ACC112 (cell line): ENCODE measurements around the gene ADGRG1.

Experiments used
- H2AFZ ChIP-seq: fragments of 200-600 bp; sonication (generic); one replicate; pipeline ENCODE4 v1.6.0; 2017; ENCODE audit warnings: antibody characterized with exemption, low read length; ENCODE audit not compliant: unreplicated experiment
- H3K27ac ChIP-seq: fragments of 200-600 bp; sonication (generic); 2 replicates; pipeline ENCODE4 v1.5.1; 2014; ENCODE audit warnings: low read depth, mild to moderate bottlenecking, antibody characterized with exemption, low read length, moderate library complexity
- H3K27me3 ChIP-seq: fragments of 200-600 bp; sonication (generic); 2 replicates; pipeline ENCODE4 v1.6.1; 2014; ENCODE audit warnings: mild to moderate bottlenecking, antibody characterized with exemption, low read length, moderate library complexity, mixed read lengths; ENCODE audit not compliant: insufficient read depth
- H3K36me3 ChIP-seq: fragments of 200-600 bp; sonication (generic); 2 replicates; pipeline ENCODE4 v1.6.1; 2016; ENCODE audit warnings: mild to moderate bottlenecking, antibody characterized with exemption, low read length, moderate library complexity, mixed read lengths; ENCODE audit not compliant: insufficient read depth
- H3K4me1 ChIP-seq: fragments of 200-600 bp; sonication (generic); one replicate; pipeline ENCODE4 v1.6.1; 2016; ENCODE audit warnings: low read length, mixed read lengths; ENCODE audit not compliant: insufficient read depth, unreplicated experiment, control insufficient read depth
- H3K4me3 ChIP-seq: fragments of 200-600 bp; sonication (generic); 2 replicates; pipeline ENCODE4 v1.5.1; 2014; ENCODE audit warnings: mild to moderate bottlenecking, low read depth, low read length
- H3K79me2 ChIP-seq: fragments of 200-600 bp; sonication (generic); one replicate; pipeline ENCODE4 v1.6.0; 2016; ENCODE audit warnings: low read length; ENCODE audit not compliant: control insufficient read depth, unreplicated experiment, insufficient read depth

ADGRG1 gene

DNA sequence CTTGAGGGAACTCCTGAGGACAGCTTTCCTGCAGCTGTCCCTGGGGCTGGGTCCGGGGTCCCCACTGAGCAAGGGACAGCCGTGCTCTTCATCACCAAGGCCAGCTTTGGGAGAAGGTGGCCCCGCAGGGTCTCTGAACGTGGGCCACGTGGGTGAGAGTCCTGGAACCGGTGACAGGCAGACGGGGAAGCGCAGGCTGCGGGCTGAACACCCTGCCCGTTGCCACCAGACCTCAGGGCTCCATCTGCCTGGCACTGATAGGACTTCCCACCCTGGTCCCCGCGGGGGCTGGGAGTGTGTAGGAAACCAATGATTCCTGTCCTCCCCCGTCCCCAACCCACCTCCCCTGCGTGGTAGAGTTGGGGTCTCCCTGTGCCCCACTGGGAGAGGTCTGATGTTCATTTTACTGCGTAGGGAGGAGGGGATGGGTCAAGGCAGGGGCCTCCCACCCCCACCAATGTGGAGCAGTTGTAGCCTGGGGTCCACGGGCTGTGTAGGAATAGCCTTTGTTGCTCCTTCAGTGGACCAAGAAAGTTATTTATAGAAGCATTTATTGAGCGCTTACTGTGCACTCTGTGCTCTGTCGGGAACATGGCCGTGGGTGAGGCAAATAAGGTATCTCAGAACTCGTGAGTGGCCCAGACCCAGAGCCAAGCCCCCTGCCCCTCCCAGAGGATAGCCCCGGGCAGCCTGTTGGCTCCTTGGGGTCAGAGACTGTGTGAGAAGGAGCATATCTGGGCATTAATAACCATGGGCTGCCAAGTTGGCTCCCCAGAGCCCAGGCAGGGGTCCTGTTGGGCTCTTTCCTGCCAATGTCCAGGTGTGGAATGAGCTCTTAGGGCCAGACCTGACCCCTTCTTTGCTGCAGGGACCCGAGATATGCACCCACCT is 1.3 kb downstream of the ADGRG1 start:
- H3K4me3 ChIP-seq: peak overlapping the region; percentile 72; the same call in 1 of the 2 replicates
- no peaks in the 10 kb centered on the region for H3K27me3 ChIP-seq
- H3K36me3 ChIP-seq: no peaks in the 10 kb centered on the region

DNA sequence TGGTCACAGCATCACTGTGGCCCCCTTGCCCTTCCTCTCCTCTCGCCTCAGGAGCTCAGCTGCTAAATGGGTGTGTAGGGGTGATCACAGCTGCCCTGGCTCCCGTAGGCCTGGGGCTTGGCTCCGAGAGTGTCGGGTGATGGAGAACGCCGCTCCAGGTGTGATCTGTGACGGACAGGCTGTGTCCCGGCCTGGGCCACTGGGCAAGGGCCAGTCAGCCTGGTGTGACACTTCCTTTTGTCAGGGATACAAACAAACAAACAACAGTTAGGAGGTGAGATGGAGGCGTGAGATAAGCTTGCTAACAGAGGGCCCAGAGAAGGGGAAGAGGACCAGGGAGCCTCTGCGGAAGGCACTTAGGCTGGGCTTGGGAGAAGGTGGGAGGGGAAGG is 2.0 kb downstream of the ADGRG1 start:
- no peak overlapping the region for H3K4me3 ChIP-seq
- H3K27me3 ChIP-seq: no peaks in the 10 kb centered on the region

More for the DNA sequence above, 1.3 kb downstream of the ADGRG1 start:
- Histone ChIP-seq H3K79me2 (no peaks in the 10 kb centered on the region), H3K27ac (no peak overlapping the region), H2AFZ (no peak overlapping the region), H3K4me1 (peaks cover 67% of the 10 kb centered on the region)

DNA sequence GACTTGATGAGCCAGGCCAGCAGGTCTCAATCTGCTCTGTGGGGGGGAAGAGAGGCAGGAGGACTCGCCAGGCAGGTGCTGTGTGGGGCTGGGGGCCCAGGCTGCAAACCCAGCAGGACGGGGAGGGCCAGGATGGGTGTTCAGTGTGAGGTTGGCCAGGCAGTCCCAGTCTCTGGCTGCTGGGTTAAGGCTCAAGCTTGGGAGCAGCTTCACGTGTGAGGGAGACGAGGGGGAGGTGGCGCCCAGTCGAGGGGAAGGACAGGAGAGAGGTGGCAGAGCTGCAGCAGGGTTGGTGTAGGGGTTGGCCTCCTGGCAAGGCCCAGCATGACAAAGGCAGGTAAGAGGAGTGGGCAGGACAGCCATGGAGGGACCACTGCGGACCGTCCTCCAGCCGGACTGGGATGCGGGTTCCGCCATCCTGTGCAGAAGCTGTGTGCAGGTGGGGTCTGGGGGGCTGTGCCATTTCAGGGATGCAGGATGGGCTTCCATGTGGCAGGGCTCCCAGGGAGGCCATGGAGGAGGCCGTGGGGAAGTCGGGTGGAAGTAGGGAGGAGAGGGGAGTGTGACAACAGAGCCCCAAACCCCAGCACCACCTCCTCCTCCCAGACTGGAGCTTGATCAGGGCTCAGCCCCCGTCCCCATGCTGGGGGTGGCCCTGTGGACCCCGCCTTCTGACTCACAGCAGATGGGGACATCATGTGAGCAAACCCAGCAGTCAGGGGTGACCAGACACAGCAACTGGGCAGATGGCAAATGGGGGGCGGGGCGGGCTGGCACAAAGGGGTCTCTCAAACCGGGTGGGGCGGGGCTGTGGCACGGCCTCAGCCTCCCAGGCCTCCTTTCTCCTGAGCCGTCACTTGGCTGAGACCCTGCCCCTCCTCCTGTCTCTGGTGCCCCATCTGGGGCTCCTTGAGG is 2.8 kb downstream of the ADGRG1 start:
- Histone ChIP-seq H3K27ac (no peak overlapping the region), H3K36me3 (no peaks in the 10 kb centered on the region), H3K27me3 (no peaks in the 10 kb centered on the region), H3K4me1 (peaks cover 67% of the 10 kb centered on the region), H2AFZ (no peak overlapping the region), H3K79me2 (no peaks in the 10 kb centered on the region), H3K4me3 (no peak overlapping the region)

More for the DNA sequence above, 2.0 kb downstream of the ADGRG1 start:
- Histone ChIP-seq H3K27ac (no peak overlapping the region), H2AFZ (no peak overlapping the region), H3K4me1 (peaks cover 67% of the 10 kb centered on the region), H3K36me3 (no peaks in the 10 kb centered on the region), H3K79me2 (no peaks in the 10 kb centered on the region)

DNA sequence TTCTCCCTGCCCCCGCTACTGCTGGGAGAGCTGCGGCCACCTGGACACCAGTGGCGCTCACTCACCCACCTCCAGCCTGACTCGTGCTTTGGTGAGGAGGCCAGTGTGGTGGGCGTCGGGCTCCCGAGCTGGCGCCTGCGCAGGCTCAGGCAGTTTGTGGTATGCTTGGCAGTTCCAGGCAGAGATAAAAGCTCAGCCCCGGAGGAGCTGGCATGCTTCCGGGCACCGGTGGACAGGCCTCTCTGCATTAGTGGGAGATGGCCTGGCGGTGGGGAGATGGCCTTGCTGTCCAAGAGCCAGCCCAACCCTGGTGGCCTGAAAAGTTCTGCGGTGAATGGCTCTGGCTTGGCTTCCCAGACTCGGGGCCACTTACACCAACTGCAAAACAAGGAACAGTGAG is 4.1 kb downstream of the ADGRG1 start:
- Histone ChIP-seq H3K27ac (no peak overlapping the region), H3K79me2 (no peaks in the 10 kb centered on the region), H2AFZ (no peak overlapping the region), H3K4me1 (peaks cover 72% of the 10 kb centered on the region), H3K4me3 (no peak overlapping the region), H3K27me3 (no peaks in the 10 kb centered on the region), H3K36me3 (no peaks in the 10 kb centered on the region)

DNA sequence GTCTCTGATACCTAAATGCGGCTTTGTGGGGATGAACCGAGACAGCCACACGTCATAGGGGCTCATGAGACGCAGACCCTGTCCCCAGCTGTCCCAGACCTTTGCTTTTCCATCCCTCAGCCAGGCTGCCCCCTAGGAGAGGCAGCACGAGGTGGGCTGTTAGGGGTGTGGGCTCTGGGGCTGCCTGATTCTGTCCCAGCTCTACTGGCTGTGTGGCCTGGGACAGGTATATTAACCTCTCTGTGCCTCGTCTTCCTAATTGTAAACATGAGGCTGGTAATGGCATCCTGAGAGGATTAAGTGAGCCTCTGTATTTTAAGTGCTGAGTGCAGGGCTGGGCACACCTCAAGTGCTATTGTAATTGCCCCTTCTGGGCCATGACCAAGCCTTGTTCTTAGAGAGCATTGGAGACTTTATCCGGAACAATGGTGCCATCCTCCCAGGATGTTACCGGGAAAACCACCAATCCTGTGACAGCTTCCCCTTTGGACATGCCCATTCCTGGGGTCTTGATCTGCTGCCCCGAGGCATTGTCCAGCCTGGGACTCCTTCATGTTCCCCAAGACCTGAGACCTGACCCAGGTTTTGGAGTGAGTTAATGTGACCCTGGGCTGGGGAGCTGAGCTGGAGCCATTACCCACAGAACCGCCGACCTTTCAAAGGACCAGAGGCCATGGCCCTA is 5.1 kb downstream of the ADGRG1 start:
- Histone ChIP-seq H3K4me3 (no peak overlapping the region), H3K27me3 (no peaks in the 10 kb centered on the region), H3K79me2 (no peaks in the 10 kb centered on the region), H3K27ac (no peak overlapping the region), H2AFZ (no peak overlapping the region), H3K4me1 (peaks cover 68% of the 10 kb centered on the region), H3K36me3 (no peaks in the 10 kb centered on the region)

DNA sequence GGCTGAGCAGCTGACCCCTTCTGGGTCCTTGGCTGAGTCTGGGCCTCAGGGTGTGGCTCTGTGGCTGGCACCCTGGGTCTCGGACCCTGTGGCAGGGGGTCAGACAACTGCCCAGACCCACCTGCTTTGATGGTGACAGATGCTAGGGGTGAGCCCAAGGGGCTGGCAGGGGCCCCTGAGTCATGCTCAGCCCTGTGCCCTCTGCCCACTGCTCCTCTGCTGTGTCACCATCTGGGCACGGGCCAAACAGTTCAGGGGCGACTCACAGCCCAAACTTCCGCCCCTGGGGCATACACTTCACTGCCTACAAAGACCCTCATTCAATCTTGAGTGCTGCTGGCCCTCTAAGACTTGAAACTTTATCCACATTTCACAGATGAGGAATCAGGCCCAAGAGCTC is 5.7 kb downstream of the ADGRG1 start:
- no peaks in the 10 kb centered on the region for H3K79me2 ChIP-seq
- no peak overlapping the region for H2AFZ ChIP-seq
- no peaks in the 10 kb centered on the region for H3K36me3 ChIP-seq
- no peak overlapping the region for H3K4me3 ChIP-seq
- no peak overlapping the region for H3K27ac ChIP-seq
- no peaks in the 10 kb centered on the region for H3K27me3 ChIP-seq
- peaks cover 61% of the 10 kb centered on the region for H3K4me1 ChIP-seq

DNA sequence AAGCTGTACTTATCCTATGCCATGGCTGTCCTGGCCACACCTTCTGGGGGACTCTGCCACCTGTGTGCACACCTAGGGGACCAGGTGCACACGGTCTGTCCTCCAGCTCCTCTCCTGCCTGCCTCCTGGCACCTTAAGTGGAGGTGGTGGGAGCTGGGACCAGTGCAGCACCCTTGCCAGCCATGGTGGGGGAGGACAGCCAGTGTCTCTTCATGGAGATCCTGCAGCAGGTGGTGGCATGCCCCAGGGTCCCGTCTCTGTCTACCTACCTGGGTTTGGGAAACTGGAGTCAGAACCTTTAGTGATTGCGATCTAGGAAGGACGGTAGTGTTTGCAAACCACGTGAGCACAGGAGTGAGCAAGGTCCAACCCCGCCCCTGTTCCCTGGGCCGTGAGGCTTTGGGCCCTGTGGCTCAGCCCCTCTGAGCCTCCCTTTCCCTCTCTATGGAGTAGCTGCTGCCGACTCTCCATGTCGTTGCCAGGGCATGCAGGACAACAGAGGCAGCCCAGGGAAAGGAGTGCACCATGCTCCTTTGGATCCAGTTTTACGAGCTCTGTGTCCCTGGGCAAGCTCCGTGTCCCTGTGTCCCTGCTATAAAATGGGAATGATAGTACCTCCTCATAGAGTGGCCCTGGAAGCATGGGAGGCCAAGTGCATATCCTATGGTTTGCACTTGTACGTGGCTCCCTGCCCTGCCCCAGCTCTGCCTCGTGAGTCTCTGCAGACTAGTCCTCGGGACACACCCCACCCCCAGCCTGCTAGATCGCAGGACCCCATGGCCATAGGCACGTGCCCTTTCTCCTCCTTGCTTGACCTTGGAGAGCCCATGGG is 7.1 kb downstream of the ADGRG1 start:
- H3K4me1 ChIP-seq: peaks cover 56% of the 10 kb centered on the region
- no peak overlapping the region for H3K27ac ChIP-seq
- H3K4me3 ChIP-seq: no peak overlapping the region
- H3K36me3 ChIP-seq: no peaks in the 10 kb centered on the region
- no peak overlapping the region for H2AFZ ChIP-seq
- no peaks in the 10 kb centered on the region for H3K27me3 ChIP-seq
- no peaks in the 10 kb centered on the region for H3K79me2 ChIP-seq

DNA sequence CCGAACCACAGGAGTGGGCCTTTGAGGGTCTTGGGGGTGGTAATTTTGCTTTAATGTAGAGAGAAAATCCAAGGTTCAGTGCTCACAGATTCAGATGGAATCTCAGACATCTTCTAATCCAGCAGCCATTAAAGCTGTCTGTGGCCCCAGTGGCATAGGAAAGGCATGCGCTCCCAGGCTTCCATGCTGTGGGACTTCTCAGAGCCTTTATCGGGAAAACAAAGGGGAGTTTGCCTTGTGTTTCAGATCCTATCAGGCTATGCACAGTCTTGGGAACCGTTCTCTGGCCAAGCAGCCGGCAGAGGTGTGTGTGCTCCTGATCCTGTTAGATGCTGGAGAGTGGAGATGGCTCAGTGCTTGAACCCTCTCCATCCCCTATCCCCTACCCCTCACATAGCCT is 7.8 kb downstream of the ADGRG1 start:
- Histone ChIP-seq H3K27ac (no peak overlapping the region), H3K4me3 (no peak overlapping the region), H3K4me1 (peaks cover 49% of the 10 kb centered on the region), H3K36me3 (no peaks in the 10 kb centered on the region), H3K79me2 (no peaks in the 10 kb centered on the region), H3K27me3 (no peaks in the 10 kb centered on the region), H2AFZ (no peak overlapping the region)

DNA sequence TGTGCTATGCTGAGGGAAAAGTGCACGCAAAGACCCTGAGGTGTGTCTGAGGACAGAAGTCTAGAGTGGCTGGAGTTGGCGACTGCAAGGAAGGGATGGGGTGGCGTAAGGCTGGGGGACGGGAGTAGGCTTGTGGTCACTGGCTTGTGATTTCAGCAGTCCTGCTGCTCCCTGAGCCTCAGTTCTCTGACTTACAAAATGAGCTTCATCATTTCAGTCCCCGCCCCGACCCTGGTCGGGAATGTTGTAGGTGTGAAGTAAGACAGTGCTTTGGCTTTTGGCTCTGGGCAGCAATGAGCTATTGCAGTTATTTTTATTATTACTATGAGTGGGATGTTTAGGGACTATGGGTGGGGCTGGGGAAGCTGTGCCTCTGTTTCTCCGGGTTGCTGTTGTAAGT is 8.6 kb downstream of the ADGRG1 start:
- H3K36me3 ChIP-seq: no peaks in the 10 kb centered on the region
- H3K79me2 ChIP-seq: no peaks in the 10 kb centered on the region
- no peak overlapping the region for H3K27ac ChIP-seq
- H3K4me1 ChIP-seq: peaks cover 41% of the 10 kb centered on the region
- H3K27me3 ChIP-seq: no peaks in the 10 kb centered on the region
- no peak overlapping the region for H2AFZ ChIP-seq
- H3K4me3 ChIP-seq: no peak overlapping the region

DNA sequence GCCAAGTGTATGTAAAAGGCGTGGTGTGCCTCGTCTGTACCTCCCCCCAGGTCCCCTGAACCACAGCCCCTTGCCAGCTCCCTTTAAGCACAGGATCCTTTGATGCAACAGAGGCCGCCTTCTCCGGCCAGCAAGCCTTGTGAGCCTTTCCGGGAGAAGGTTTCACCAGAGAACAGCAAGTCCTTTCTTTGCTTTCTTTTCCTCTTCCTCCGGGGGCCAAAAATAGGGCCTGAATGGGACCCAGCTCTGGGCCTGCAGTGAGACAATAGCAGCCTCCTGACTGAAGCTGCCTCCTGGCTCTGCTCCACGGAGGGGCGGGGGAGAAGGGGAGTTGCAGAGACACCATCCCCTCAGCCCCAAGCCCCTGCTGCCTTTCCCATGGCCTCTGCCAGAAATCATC is 9.0 kb downstream of the ADGRG1 start:
- no peaks in the 10 kb centered on the region for H3K27me3 ChIP-seq
- peaks cover 37% of the 10 kb centered on the region for H3K4me1 ChIP-seq
- no peaks in the 10 kb centered on the region for H3K79me2 ChIP-seq
- H3K36me3 ChIP-seq: no peaks in the 10 kb centered on the region
- H2AFZ ChIP-seq: no peak overlapping the region
- no peak overlapping the region for H3K4me3 ChIP-seq
- no peak overlapping the region for H3K27ac ChIP-seq
